ENCODE data around the gene TRIM15. TPM values are rescaled to one million over a fixed set of nuclear protein-coding genes. Genes with fewer than 3 reads are reported as not detected.
A peak's percentile ranks its signal among the peaks of the same experiment; 100 is the strongest.
"Not testable (repeated sequence)": the region's sequence is repeated elsewhere in the genome, so short reads cannot be mapped to it uniquely, and the experiment has no call there.

Gene TRIM15
- total RNA-seq (2014; rRNA removed; shearing (Covaris generic)), result 0.08 and 0.28 TPM in 2 replicates

- H3K36me3 ChIP-seq, result no peaks in the 10 kb centered on the region
- no peaks in the 10 kb centered on the region for H3K27me3 ChIP-seq
- peak in 1 of 2 experiments; percentile 24 for DNase-seq
- H3K27ac ChIP-seq, result no peak within 1 kb of the TSS
- no peaks in the 10 kb centered on the region for H3K9me3 ChIP-seq (replicated peaks)
- H3K4me1 ChIP-seq, result no peaks in the 10 kb centered on the region
- H3K4me3 ChIP-seq, result no peak within 1 kb of the TSS
These were observed at the start of gene TRIM15 for GRCh38 chr6:30163090-30163917. TSS of gene TRIM15 (plus strand) at chr6:30163546. CDS start at chr6:30163685, 139 bp downstream.

- DNase-seq, result no peak
- Histone ChIP-seq H3K4me1 (no peaks in the 10 kb centered on the region), H3K27ac (no peak overlapping the region), H3K4me3 (no peak overlapping the region), H3K36me3 (no peaks in the 10 kb centered on the region), H3K9me3 (replicated peaks) (no peaks in the 10 kb centered on the region), H3K27me3 (peaks cover 4% of the 10 kb centered on the region; the same call in 1 of the 2 replicates)
These were observed 49.5 kb upstream of the TRIM15 start for GRCh38 chr6:30113841-30114240.

GRCh38 chr6:30116724-30117123, 46.6 kb upstream of the TRIM15 start:
- no peak overlapping the region for H3K27ac ChIP-seq
- peaks cover 4% of the 10 kb centered on the region; the same call in 1 of the 2 replicates for H3K27me3 ChIP-seq
- no peak overlapping the region for H3K4me3 ChIP-seq
- no peaks in the 10 kb centered on the region for H3K4me1 ChIP-seq
- H3K9me3 ChIP-seq (replicated peaks), result no peaks in the 10 kb centered on the region
- DNase-seq, result no peak
- no peaks in the 10 kb centered on the region for H3K36me3 ChIP-seq

- not testable (repeated sequence) for H3K9me3 ChIP-seq (replicated peaks); H3K36me3 ChIP-seq; H3K27me3 ChIP-seq; H3K4me3 ChIP-seq; H3K4me1 ChIP-seq; H3K27ac ChIP-seq; DNase-seq
These were observed 44.7 kb upstream of the TRIM15 start for GRCh38 chr6:30118691-30119090.

- no peak overlapping the region for H3K27ac ChIP-seq
- H3K27me3 ChIP-seq, result no peaks in the 10 kb centered on the region
- no peaks in the 10 kb centered on the region for H3K9me3 ChIP-seq (replicated peaks)
- no peak for DNase-seq
- no peak overlapping the region for H3K4me3 ChIP-seq
- no peaks in the 10 kb centered on the region for H3K36me3 ChIP-seq
- H3K4me1 ChIP-seq, result no peaks in the 10 kb centered on the region
These were observed 41.6 kb upstream of the TRIM15 start for GRCh38 chr6:30121446-30122366.

GRCh38 chr6:30122515-30122914, 40.8 kb upstream of the TRIM15 start:
- no peaks in the 10 kb centered on the region for H3K27me3 ChIP-seq
- H3K9me3 ChIP-seq (replicated peaks), result no peaks in the 10 kb centered on the region
- H3K36me3 ChIP-seq, result no peaks in the 10 kb centered on the region
- DNase-seq, result no peak
- H3K27ac ChIP-seq, result no peak overlapping the region
- no peaks in the 10 kb centered on the region for H3K4me1 ChIP-seq
- H3K4me3 ChIP-seq, result no peak overlapping the region

GRCh38 chr6:30127238-30128093, 35.9 kb upstream of the TRIM15 start:
- peaks cover 4% of the 10 kb centered on the region; the same call in 1 of the 2 replicates for H3K27me3 ChIP-seq
- peaks cover 5% of the 10 kb centered on the region; the same call in 1 of the 2 replicates for H3K4me1 ChIP-seq
- H3K9me3 ChIP-seq (replicated peaks), result no peaks in the 10 kb centered on the region
- DNase-seq, result peak in 1 of 2 experiments; percentile 18
- no peak overlapping the region for H3K27ac ChIP-seq
- no peaks in the 10 kb centered on the region for H3K36me3 ChIP-seq
- no peak overlapping the region for H3K4me3 ChIP-seq

- H3K36me3 ChIP-seq, result no peaks in the 10 kb centered on the region
- no peak overlapping the region for H3K4me3 ChIP-seq
- peaks cover 5% of the 10 kb centered on the region; the same call in 1 of the 2 replicates for H3K4me1 ChIP-seq
- no peak for DNase-seq
- H3K9me3 ChIP-seq (replicated peaks), result no peaks in the 10 kb centered on the region
- peaks cover 4% of the 10 kb centered on the region; the same call in 1 of the 2 replicates for H3K27me3 ChIP-seq
- H3K27ac ChIP-seq, result no peak overlapping the region
These were observed 33.8 kb upstream of the TRIM15 start for GRCh38 chr6:30129265-30130178.

GRCh38 chr6:30130179-30130679, 33.1 kb upstream of the TRIM15 start:
- Histone ChIP-seq H3K4me1 (peaks cover 5% of the 10 kb centered on the region; the same call in 1 of the 2 replicates), H3K9me3 (replicated peaks) (no peaks in the 10 kb centered on the region), H3K36me3 (no peaks in the 10 kb centered on the region), H3K27ac (no peak overlapping the region), H3K4me3 (no peak overlapping the region), H3K27me3 (peaks cover 4% of the 10 kb centered on the region; the same call in 1 of the 2 replicates)
- no peak for DNase-seq

- Histone ChIP-seq H3K27ac (no peak overlapping the region), H3K36me3 (no peaks in the 10 kb centered on the region), H3K4me1 (peaks cover 5% of the 10 kb centered on the region; the same call in 1 of the 2 replicates), H3K9me3 (replicated peaks) (no peaks in the 10 kb centered on the region), H3K27me3 (peaks cover 4% of the 10 kb centered on the region; the same call in 1 of the 2 replicates), H3K4me3 (no peak overlapping the region)
- DNase-seq, result peak; percentile 59 to 87
These were observed 32.2 kb upstream of the TRIM15 start for GRCh38 chr6:30130887-30131862.

GRCh38 chr6:30131947-30132497, 31.3 kb upstream of the TRIM15 start:
- H3K27me3 ChIP-seq, result peaks cover 4% of the 10 kb centered on the region; the same call in 1 of the 2 replicates
- no peaks in the 10 kb centered on the region for H3K9me3 ChIP-seq (replicated peaks)
- no peak for DNase-seq
- no peak overlapping the region for H3K4me3 ChIP-seq
- peaks cover 5% of the 10 kb centered on the region; the same call in 1 of the 2 replicates for H3K4me1 ChIP-seq
- H3K36me3 ChIP-seq, result no peaks in the 10 kb centered on the region
- no peak overlapping the region for H3K27ac ChIP-seq

GRCh38 chr6:30135147-30135546, 28.2 kb upstream of the TRIM15 start:
- no peaks in the 10 kb centered on the region for H3K9me3 ChIP-seq (replicated peaks)
- no peak overlapping the region for H3K27ac ChIP-seq
- H3K4me1 ChIP-seq, result peaks cover 5% of the 10 kb centered on the region; the same call in 1 of the 2 replicates
- no peak for DNase-seq
- no peaks in the 10 kb centered on the region for H3K27me3 ChIP-seq
- H3K36me3 ChIP-seq, result no peaks in the 10 kb centered on the region
- no peak overlapping the region for H3K4me3 ChIP-seq

Measured in SJCRH30 (cell line).